IMR-90 (cell line): Measurements from ENCODE around the gene TOR4A. TPM values are rescaled to one million over a fixed set of nuclear protein-coding genes. Genes with fewer than 3 reads are reported as not detected.

Experiments used
- MXI1 ChIP-seq: IDR thresholded peaks from 2 replicates; pipeline ENCODE4 v1.6.1; 2012; ENCODE audit warnings: low read depth, mild to moderate bottlenecking, low read length, moderate library complexity, borderline replicate concordance
- NFE2L2 ChIP-seq: fragments of 150-350 bp; IDR thresholded peaks from 2 replicates; pipeline ENCODE4 v1.6.1; 2016; ENCODE audit warnings: low read depth, mild to moderate bottlenecking, low read length
- RAD21 ChIP-seq: IDR thresholded peaks from 2 replicates; pipeline ENCODE4 v1.6.1; 2012; ENCODE audit warnings: low read length, improper control_type of control experiment
- RCOR1 ChIP-seq: IDR thresholded peaks from 2 replicates; pipeline ENCODE4 v1.6.1; 2012; ENCODE audit warnings: mild to moderate bottlenecking, low read length, improper control_type of control experiment; ENCODE audit not compliant: insufficient replicate concordance
- polyA plus RNA-seq, 3 experiments: library from polyadenylated mRNA; depleted of rRNA; stranded (reverse); fragments of >200 nt; gene quantifications; 2 replicates each; pipeline ENCODE4 v1.2.3, GENCODE V29; 2012; ENCODE audit warnings: low replicate concordance in 1 of 3
- total RNA-seq: library from RNA; depleted of rRNA; stranded (reverse); fragments of >200 nt; gene quantifications from 2 replicates; pipeline ENCODE4 v1.2.3, GENCODE V29; 2012

TOR4A gene
- total and polyA plus RNA-seq, 2 of the 4 experiments (the other 2 are of a cell fraction): 9.7 to 22.9 TPM

GRCh38 chr9:137254624-137255447, 22.7 kb upstream of the TOR4A start, which contains the start of gene NELFB (continued):
- TF ChIP-seq MXI1 (peak; percentile 58; the same call in 1 of the 2 replicates), NFE2L2 (no peak), RAD21 (no peak), RCOR1 (peak; percentile 38)
